ENCODE measurements around the gene FAM20C.

DNA sequence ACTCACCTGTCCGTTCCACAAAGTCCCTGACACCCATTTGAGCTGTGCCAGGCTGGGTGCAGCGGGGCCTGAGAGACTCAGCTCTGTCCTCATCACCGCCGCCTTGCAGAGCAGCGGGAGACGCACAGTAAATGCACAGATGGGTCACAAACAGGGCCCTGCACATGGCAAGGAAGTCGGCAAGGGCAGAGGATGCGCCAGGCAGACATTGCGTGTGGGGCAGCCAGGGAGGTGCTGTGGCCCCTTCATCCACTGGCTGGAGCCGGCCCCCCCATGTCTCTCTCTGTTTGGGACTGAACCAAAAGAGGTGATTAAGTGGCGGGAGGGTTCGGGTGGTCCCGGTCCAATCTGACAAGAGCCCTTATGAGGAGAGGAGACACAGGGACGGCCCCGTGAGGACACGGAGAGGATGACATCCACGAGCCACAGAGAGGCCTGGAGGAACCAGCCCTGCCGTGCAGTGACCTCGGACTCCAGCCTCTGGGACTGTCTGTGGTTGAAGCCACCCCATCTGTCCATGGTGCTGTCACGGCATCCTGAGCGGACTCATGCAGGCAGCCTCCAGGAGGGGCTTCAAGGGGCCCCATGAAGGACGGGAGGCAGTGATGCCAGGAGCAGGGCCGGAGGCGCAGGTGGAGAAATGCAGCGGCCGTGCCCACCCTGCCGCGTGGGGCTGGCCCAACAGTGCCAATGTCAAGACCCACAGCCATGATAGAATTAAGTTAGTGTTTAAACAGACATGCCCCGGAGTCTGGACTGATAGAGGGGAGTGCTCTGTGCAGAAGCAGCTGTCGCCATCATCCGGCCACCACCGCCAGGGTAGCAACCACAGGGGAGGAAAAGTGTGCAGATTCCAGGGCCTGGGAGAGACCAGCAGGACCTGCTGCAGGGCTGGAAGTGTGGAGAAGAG lies 69.2 kb downstream of the FAM20C start:
- TF ChIP-seq ZNF2 (tag by site-specific recombination; IDR thresholded peaks at IDR 0.05) (no peak), ZNF214 (tag by site-specific recombination; IDR thresholded peaks at IDR 0.05; ENCODE audit: borderline replicate concordance) (no peak), ZNF248 (tag by site-specific recombination; IDR thresholded peaks at IDR 0.05) (no peak), PRDM1 (tag by site-specific recombination; IDR thresholded peaks at IDR 0.05) (no peak), ZBTB21 (tag by site-specific recombination; IDR thresholded peaks at IDR 0.05) (no peak), YY1 (tag by site-specific recombination; IDR thresholded peaks at IDR 0.05) (no peak), ZNF549 (tag by site-specific recombination; IDR thresholded peaks at IDR 0.05) (no peak), TRIM28 (IDR thresholded peaks at IDR 0.05; ENCODE audit: borderline replicate concordance, low read length) (no peak)
- TF ChIP-seq, protein P1, sequence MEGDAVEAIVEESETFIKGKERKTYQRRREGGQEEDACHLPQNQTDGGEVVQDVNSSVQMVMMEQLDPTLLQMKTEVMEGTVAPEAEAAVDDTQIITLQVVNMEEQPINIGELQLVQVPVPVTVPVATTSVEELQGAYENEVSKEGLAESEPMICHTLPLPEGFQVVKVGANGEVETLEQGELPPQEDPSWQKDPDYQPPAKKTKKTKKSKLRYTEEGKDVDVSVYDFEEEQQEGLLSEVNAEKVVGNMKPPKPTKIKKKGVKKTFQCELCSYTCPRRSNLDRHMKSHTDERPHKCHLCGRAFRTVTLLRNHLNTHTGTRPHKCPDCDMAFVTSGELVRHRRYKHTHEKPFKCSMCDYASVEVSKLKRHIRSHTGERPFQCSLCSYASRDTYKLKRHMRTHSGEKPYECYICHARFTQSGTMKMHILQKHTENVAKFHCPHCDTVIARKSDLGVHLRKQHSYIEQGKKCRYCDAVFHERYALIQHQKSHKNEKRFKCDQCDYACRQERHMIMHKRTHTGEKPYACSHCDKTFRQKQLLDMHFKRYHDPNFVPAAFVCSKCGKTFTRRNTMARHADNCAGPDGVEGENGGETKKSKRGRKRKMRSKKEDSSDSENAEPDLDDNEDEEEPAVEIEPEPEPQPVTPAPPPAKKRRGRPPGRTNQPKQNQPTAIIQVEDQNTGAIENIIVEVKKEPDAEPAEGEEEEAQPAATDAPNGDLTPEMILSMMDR (tag by site-specific recombination; IDR thresholded peaks at IDR 0.05) = no peak
- TF ChIP-seq, protein P2, sequence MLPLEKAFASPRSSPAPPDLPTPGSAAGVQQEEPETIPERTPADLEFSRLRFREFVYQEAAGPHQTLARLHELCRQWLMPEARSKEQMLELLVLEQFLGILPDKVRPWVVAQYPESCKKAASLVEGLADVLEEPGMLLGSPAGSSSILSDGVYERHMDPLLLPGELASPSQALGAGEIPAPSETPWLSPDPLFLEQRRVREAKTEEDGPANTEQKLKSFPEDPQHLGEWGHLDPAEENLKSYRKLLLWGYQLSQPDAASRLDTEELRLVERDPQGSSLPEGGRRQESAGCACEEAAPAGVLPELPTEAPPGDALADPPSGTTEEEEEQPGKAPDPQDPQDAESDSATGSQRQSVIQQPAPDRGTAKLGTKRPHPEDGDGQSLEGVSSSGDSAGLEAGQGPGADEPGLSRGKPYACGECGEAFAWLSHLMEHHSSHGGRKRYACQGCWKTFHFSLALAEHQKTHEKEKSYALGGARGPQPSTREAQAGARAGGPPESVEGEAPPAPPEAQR (tag by site-specific recombination; IDR thresholded peaks at IDR 0.05) = no peak
